Lower lobe of right lung (tissue), 2 donors: Measurements from ENCODE around the gene TNP1. TPM values are rescaled to one million over a fixed set of nuclear protein-coding genes. Genes with fewer than 3 reads are reported as not detected.

Experiments
- ATAC-seq, 2 donors: fragments of 200-7000 bp; cut with Tn5 transposase; one replicate each; pipeline ENCODE4 v1.9.1; 2020 to 2022; ENCODE audit warnings: mild to moderate bottlenecking in 2 of 2, moderate library complexity in 2 of 2
- DNase-seq: peaks from one replicate; pipeline ENCODE4 v3.0.0-alpha.2; 2020
- H3K27ac ChIP-seq: fragments of 200-600 bp; one replicate; pipeline ENCODE4 v1.8.0; 2022
- H3K27me3 ChIP-seq: fragments of 200-600 bp; one replicate; pipeline ENCODE4 v1.8.0; 2022; ENCODE audit warnings: low read depth
- H3K36me3 ChIP-seq: fragments of 200-600 bp; one replicate; pipeline ENCODE4 v1.8.0; 2022; ENCODE audit warnings: mild to moderate bottlenecking
- H3K4me1 ChIP-seq: fragments of 200-600 bp; one replicate; pipeline ENCODE4 v1.8.0; 2022
- H3K4me3 ChIP-seq: fragments of 200-600 bp; one replicate; pipeline ENCODE4 v1.8.0; 2022; ENCODE audit warnings: mild to moderate bottlenecking
- H3K9me3 ChIP-seq: fragments of 200-600 bp; one replicate; pipeline ENCODE4 v1.8.0; 2022
- CTCF ChIP-seq: fragments of 200-600 bp; IDR thresholded peaks from one replicate; pipeline ENCODE4 v1.8.0; 2022; ENCODE audit warnings: antibody characterized with exemption, mild to moderate bottlenecking
- intact Hi-C: fragments of 100-400 bp; cut with DNase I; formaldehyde crosslinking; loops from one replicate; pipeline ENCODE4 v1.11.0; 2022
- total RNA-seq: library from RNA; stranded (reverse); fragmentation: NEBNext Ultra II Directional; extraction: Animal tissue kit (Norgen Biotek cat#: 25700); gene quantifications from one replicate; pipeline ENCODE4 v1.2.1, GENCODE V29; 2021
- donor health status: DM: no; HTN: yes; CAD: no; lungs with severe emphysema.

TNP1 gene
- total RNA-seq, 1 donor from 2014 or later, result not detected

GRCh38 chr2:216903470-216903869, 43.6 kb upstream of the TNP1 start:
- no peak for TF ChIP-seq CTCF
- Histone ChIP-seq H3K27me3 (no peaks in the 10 kb centered on the region), H3K4me3 (no peak overlapping the region), H3K36me3 (no peaks in the 10 kb centered on the region), H3K9me3 (peaks cover 13% of the 10 kb centered on the region), H3K4me1 (no peaks in the 10 kb centered on the region), H3K27ac (no peak overlapping the region)
- DNase-seq (no peak), ATAC-seq (no peak)
- intact Hi-C loops, result no loop called here

GRCh38 chr2:216901273-216901672, 41.4 kb upstream of the TNP1 start:
- Histone ChIP-seq H3K4me3 (no peak overlapping the region), H3K9me3 (peaks cover 13% of the 10 kb centered on the region), H3K36me3 (no peaks in the 10 kb centered on the region), H3K27ac (no peak overlapping the region), H3K4me1 (no peaks in the 10 kb centered on the region), H3K27me3 (no peaks in the 10 kb centered on the region)
- TF ChIP-seq CTCF, result no peak
- intact Hi-C loops, result no loop called here
- DNase-seq (no peak), ATAC-seq (no peak)

GRCh38 chr2:216900406-216900805, 40.5 kb upstream of the TNP1 start:
- Histone ChIP-seq H3K27me3 (no peaks in the 10 kb centered on the region), H3K36me3 (no peaks in the 10 kb centered on the region), H3K9me3 (peaks cover 13% of the 10 kb centered on the region), H3K27ac (no peak overlapping the region), H3K4me1 (no peaks in the 10 kb centered on the region), H3K4me3 (no peak overlapping the region)
- ATAC-seq (no peak), DNase-seq (no peak)
- TF ChIP-seq CTCF, result no peak
- intact Hi-C loops, result no loop called here

GRCh38 chr2:216897561-216898203, 37.8 kb upstream of the TNP1 start:
- no peak for TF ChIP-seq CTCF
- no peaks in the 10 kb centered on the region for H3K4me1 ChIP-seq

GRCh38 chr2:216890138-216890537, 30.3 kb upstream of the TNP1 start:
- H3K27me3 ChIP-seq, result no peaks in the 10 kb centered on the region
- no peaks in the 10 kb centered on the region for H3K36me3 ChIP-seq
- DNase-seq (no peak), ATAC-seq (no peak)
- intact Hi-C loops, result no loop called here
- H3K9me3 ChIP-seq, result no peaks in the 10 kb centered on the region
- H3K4me3 ChIP-seq, result no peak overlapping the region
- H3K4me1 ChIP-seq, result no peaks in the 10 kb centered on the region
- no peak overlapping the region for H3K27ac ChIP-seq
- no peak for TF ChIP-seq CTCF

More at GRCh38 chr2:216897561-216898203, 37.8 kb upstream of the TNP1 start:
- DNase-seq (no peak), ATAC-seq (no peak)
- no peak overlapping the region for H3K4me3 ChIP-seq
- intact Hi-C loops, result no loop called here
- H3K27me3 ChIP-seq, result no peaks in the 10 kb centered on the region
- H3K9me3 ChIP-seq, result peaks cover 10% of the 10 kb centered on the region
- H3K36me3 ChIP-seq, result no peaks in the 10 kb centered on the region
- no peak overlapping the region for H3K27ac ChIP-seq
